HFFc6 (cell line): ENCODE data around the gene GAB2. TPM values are rescaled to one million over a fixed set of nuclear protein-coding genes. Genes with fewer than 3 reads are reported as not detected.

ENCODE experiments used
- DNase-seq: peaks from one replicate; pipeline ENCODE4 v3.0.0-alpha.2; 2018
- H3K27ac Mint-ChIP-seq: 2 replicates; pipeline ENCODE4 v1.8.0; 2020; ENCODE audit warnings: mild to moderate bottlenecking, mixed read lengths
- H3K27me3 Mint-ChIP-seq: 2 replicates; pipeline ENCODE4 v1.8.0; 2021; ENCODE audit warnings: mild to moderate bottlenecking, moderate library complexity, mixed read lengths; ENCODE audit not compliant: insufficient read depth
- H3K36me3 Mint-ChIP-seq: 2 replicates; pipeline ENCODE4 v1.8.0; 2021; ENCODE audit warnings: low read depth, mixed read lengths
- H3K4me1 Mint-ChIP-seq: 2 replicates; pipeline ENCODE4 v1.8.0; 2020; ENCODE audit warnings: low read depth, mixed read lengths
- H3K4me3 Mint-ChIP-seq: 2 replicates; pipeline ENCODE4 v1.8.0; 2020; ENCODE audit warnings: mild to moderate bottlenecking, moderate library complexity, mixed read lengths
- H3K9me3 Mint-ChIP-seq: 2 replicates; pipeline ENCODE4 v1.8.0; 2020; ENCODE audit warnings: mild to moderate bottlenecking, mixed read lengths
- CTCF ChIP-seq: fragments of 200-600 bp; sonication (generic); IDR thresholded peaks from 2 replicates; pipeline ENCODE4 v1.5.0; 2021; ENCODE audit warnings: antibody characterized with exemption, mild to moderate bottlenecking
- total RNA-seq, 6 experiments: library from RNA; stranded (reverse); fragmentation: NEBNext Ultra II Directional; extraction: Animal tissue kit (Norgen Biotek cat#: 25700); gene quantifications; 2 replicates in 1 of 6; 3 replicates in 5 of 6; pipeline ENCODE4 v1.2.3, GENCODE V29; 2021

The GAB2 gene
- total RNA-seq, 6 experiments from 2014 or later, result 8.4 to 12.1 (median 9.9) TPM

- H3K9me3 Mint-ChIP-seq, result no peaks in the 10 kb centered on the region
Observed at GRCh38 chr11:78310500-78310909, 107.1 kb downstream of the GAB2 start.

DNA sequence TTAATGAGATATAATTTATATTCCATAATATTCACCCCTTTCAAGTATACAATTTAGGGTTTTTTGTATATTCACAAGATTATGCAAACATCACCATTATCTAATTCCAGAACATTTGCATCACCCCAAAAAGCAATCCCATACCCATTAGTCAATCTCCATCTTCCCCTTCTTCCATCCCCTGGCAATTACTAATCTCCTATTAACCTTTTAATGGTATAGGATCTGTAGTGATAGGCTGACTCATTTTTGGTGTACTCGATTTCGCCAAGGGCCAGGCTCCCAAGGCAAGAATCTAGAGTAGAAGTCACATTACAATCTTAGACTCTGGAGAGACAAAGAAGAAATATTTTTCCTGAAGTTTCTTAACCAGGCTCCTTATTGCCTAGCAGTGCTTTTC, 113.4 kb downstream of the GAB2 start:
- DNase-seq, result no peak
- peaks cover 17% of the 10 kb centered on the region for H3K4me1 Mint-ChIP-seq
- H3K9me3 Mint-ChIP-seq, result no peaks in the 10 kb centered on the region
- no peaks in the 10 kb centered on the region for H3K36me3 Mint-ChIP-seq
- no peaks in the 10 kb centered on the region for H3K27me3 Mint-ChIP-seq
- TF ChIP-seq CTCF, result no peak
- no peak overlapping the region for H3K27ac Mint-ChIP-seq
- H3K4me3 Mint-ChIP-seq, result no peak overlapping the region

More at GRCh38 chr11:78310500-78310909, 107.1 kb downstream of the GAB2 start:
- DNase-seq, result no peak
- peak overlapping the region; percentile 7; the same call in 1 of the 2 replicates for H3K4me3 Mint-ChIP-seq
- H3K4me1 Mint-ChIP-seq, result peaks cover 33% of the 10 kb centered on the region
- no peaks in the 10 kb centered on the region for H3K27me3 Mint-ChIP-seq
- peak overlapping the region; percentile 44; the same call in 1 of the 2 replicates for H3K27ac Mint-ChIP-seq
- no peak for TF ChIP-seq CTCF
- no peaks in the 10 kb centered on the region for H3K36me3 Mint-ChIP-seq

DNA sequence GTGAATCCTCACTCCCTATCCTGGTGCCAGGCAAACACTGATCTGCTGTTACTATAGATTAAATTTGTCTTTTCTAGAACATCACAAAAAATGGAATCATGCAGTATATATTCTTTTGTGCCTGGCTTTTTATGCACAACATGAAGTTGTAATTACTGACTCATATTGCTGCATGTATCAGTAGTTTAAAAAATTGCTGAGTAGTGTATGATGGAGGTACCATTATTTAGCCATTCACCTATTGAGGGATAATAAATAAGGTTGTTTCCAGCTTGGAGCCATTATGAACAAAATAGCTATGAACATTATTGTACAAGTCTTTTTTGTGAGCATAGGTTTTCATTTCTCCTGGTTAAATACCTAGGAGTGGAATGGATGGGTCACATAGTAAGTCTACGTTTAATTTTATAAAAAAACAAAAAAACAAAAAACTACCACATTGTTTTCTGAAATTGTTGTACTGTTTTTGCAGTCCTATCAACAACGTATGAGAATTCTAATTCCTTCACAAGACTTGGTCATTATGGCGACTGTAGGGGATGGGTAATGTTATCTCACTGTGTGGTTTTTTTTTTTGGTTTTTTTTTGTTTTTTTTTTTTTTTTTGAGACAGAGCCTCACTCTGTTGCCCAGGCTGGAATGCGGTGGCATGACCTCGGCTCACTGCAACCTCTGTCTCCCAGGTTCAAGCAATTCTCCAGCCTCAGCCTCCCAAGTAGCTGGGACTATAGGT, 117.3 kb downstream of the GAB2 start:
- no peak overlapping the region for H3K4me3 Mint-ChIP-seq
- H3K27me3 Mint-ChIP-seq, result no peaks in the 10 kb centered on the region; the same call in 1 of the 2 replicates
- H3K27ac Mint-ChIP-seq, result no peak overlapping the region
- H3K36me3 Mint-ChIP-seq, result no peaks in the 10 kb centered on the region; the same call in 1 of the 2 replicates
- H3K4me1 Mint-ChIP-seq, result peaks cover 30% of the 10 kb centered on the region
- no peak for TF ChIP-seq CTCF
- DNase-seq, result no peak
- H3K9me3 Mint-ChIP-seq, result no peaks in the 10 kb centered on the region

- no peak for TF ChIP-seq CTCF
- Mint-ChIP-seq H3K27me3 (no peaks in the 10 kb centered on the region; the same call in 1 of the 2 replicates), H3K9me3 (no peaks in the 10 kb centered on the region), H3K4me1 (peaks cover 25% of the 10 kb centered on the region), H3K4me3 (no peak overlapping the region), H3K36me3 (no peaks in the 10 kb centered on the region; the same call in 1 of the 2 replicates), H3K27ac (no peak overlapping the region)
- no peak for DNase-seq
Observed at GRCh38 chr11:78299000-78299710, 118.5 kb downstream of the GAB2 start.

- H3K36me3 Mint-ChIP-seq, result no peaks in the 10 kb centered on the region; the same call in 1 of the 2 replicates
- H3K27me3 Mint-ChIP-seq, result no peaks in the 10 kb centered on the region; the same call in 1 of the 2 replicates
- H3K9me3 Mint-ChIP-seq, result no peaks in the 10 kb centered on the region
- H3K4me1 Mint-ChIP-seq, result peaks cover 22% of the 10 kb centered on the region
- DNase-seq, result no peak
- no peak overlapping the region for H3K27ac Mint-ChIP-seq
- no peak for TF ChIP-seq CTCF
- H3K4me3 Mint-ChIP-seq, result no peak overlapping the region
Observed at GRCh38 chr11:78298291-78298771, 119.3 kb downstream of the GAB2 start.
